ENCODE results near the gene COL27A1. TPM values are rescaled to one million over a fixed set of nuclear protein-coding genes. Genes with fewer than 3 reads are reported as not detected.

The COL27A1 gene
- polyA plus RNA-seq, 1 donor (not counting 4 experiments of a cell fraction or from before 2014, with no cell fraction given): 14.0 TPM

DNA sequence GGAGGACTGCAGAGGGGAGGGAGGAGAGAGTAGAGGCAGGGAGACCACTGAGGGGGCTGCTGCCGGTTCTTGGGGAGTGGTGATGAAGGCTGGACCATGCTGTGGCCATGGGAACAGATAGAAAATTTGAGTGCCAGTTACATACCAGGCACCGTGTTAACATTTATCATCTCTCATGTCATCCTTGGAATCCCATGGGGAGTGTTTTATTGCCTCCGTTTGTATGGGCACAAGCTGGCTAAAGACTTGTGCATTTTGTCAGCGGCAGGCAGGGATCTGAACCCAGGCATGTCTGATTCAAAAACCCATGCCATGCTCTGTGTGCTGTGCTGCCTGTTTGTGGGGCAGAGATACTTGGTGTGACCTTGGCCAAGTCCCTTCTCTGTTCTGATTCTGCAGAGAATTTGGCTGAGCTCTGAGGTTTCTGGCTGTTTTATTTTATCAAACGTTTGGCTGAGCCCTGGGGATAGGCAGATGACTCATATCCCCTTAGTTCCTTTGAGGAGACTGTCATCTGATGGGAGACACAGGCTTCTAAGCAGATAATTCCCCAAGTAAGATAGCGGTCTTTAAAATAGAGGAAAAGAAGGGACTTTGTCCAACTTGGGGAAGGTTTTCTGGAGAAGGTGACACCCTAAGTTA lies 22.2 kb downstream of the COL27A1 start:
- Histone ChIP-seq H3K9ac (ENCODE audit: control insufficient read depth, extremely low read depth, insufficient read depth, low read length) (no peak overlapping the region), H3K4me1 (ENCODE audit: control insufficient read depth, extremely low read depth, insufficient read depth, low read length) (peaks cover 33% of the 10 kb centered on the region), H3K4me3 (ENCODE audit: control insufficient read depth in 2 of 3, extremely low read depth in 1 of 3, insufficient read depth in 2 of 3, low read depth in 1 of 3, low read length in 3 of 3) (no peak overlapping the region), H3K9me1 (ENCODE audit: control insufficient read depth, extremely low read depth, insufficient read depth, low read length) (peaks cover 2% of the 10 kb centered on the region), H3K9me3 (ENCODE audit: control insufficient read depth, low read depth, low read length) (no peaks in the 10 kb centered on the region), H3K36me3 (ENCODE audit: control insufficient read depth in 2 of 2, extremely low read depth in 1 of 2, insufficient read depth in 2 of 2, low read length in 2 of 2) (peaks cover 15 to 22% of the 10 kb centered on the region in 2 experiments), H2AFZ (ENCODE audit: control insufficient read depth, low read length) (no peak overlapping the region), H3K4me2 (ENCODE audit: control insufficient read depth, extremely low read depth, insufficient read depth, low read depth, low read length) (peak overlapping the region; percentile 20), H3K27me3 (ENCODE audit: control insufficient read depth, extremely low read depth, insufficient read depth, low read length) (no peaks in the 10 kb centered on the region), H4K20me1 (ENCODE audit: control insufficient read depth, extremely low read depth, insufficient read depth, low read length) (no peaks in the 10 kb centered on the region), H3K27ac (ENCODE audit: control insufficient read depth, insufficient read depth, low read length) (no peak overlapping the region), H3K79me2 (ENCODE audit: control insufficient read depth, insufficient read depth, low read length) (peaks cover 2% of the 10 kb centered on the region)
- DNase-seq (ENCODE audit: low read depth, low spot score) (no peak), FAIRE-seq (peak; percentile 90)
- no peak for TF ChIP-seq CTCF (optimal IDR thresholded peaks at IDR 0.05 in 1 of 3, IDR thresholded peaks at IDR 0.05 in 1 of 3, conservative IDR thresholded peaks at IDR 0.05 in 1 of 3; ENCODE audit: extremely low read depth in 1 of 3, insufficient read depth in 2 of 3, low read length in 3 of 3)
- no peak for TF ChIP-seq EZH2 (IDR thresholded peaks at IDR 0.05; ENCODE audit: low read length)
- dilution Hi-C loops (cut with MboI; ENCODE audit: extremely low pct_ligation_motif_present, low sequenced_read_pairs): no loop called here

DNA sequence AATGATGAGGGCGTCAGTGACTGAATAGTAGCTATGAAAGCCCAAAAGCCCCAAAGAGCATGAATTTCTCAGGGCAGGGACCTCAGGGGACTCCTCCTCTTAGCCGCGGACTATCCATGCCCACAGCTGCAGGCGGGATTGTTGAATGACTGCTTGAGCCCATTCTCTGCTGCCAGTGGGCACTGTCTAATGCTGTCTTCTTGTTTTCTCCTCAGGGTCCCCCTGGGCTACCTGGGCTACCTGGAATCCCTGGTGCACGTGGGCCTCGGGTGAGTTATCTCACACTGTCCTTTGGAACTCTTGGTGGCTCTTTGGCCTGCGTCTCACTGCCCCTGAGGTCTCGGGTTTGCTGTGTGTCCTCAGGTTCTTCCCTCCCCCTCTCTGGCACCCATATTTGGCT lies 22.7 kb downstream of the COL27A1 start:
- no peaks in the 10 kb centered on the region for H3K9me3 ChIP-seq (ENCODE audit: control insufficient read depth, low read depth, low read length)
- DNase-seq (ENCODE audit: low read depth, low spot score) (no peak), FAIRE-seq (no peak)
- no peaks in the 10 kb centered on the region for H3K27me3 ChIP-seq (ENCODE audit: control insufficient read depth, extremely low read depth, insufficient read depth, low read length)
- peaks cover 27% of the 10 kb centered on the region for H3K4me1 ChIP-seq (ENCODE audit: control insufficient read depth, extremely low read depth, insufficient read depth, low read length)
- H3K9ac ChIP-seq (ENCODE audit: control insufficient read depth, extremely low read depth, insufficient read depth, low read length): no peak overlapping the region
- H3K79me2 ChIP-seq (ENCODE audit: control insufficient read depth, insufficient read depth, low read length): peaks cover 2% of the 10 kb centered on the region
- H3K9me1 ChIP-seq (ENCODE audit: control insufficient read depth, extremely low read depth, insufficient read depth, low read length): peaks cover 2% of the 10 kb centered on the region
- H3K4me2 ChIP-seq (ENCODE audit: control insufficient read depth, extremely low read depth, insufficient read depth, low read depth, low read length): no peak overlapping the region
- H3K4me3 ChIP-seq (ENCODE audit: control insufficient read depth in 2 of 3, extremely low read depth in 1 of 3, insufficient read depth in 2 of 3, low read depth in 1 of 3, low read length in 3 of 3): no peak overlapping the region
- no peaks in the 10 kb centered on the region for H4K20me1 ChIP-seq (ENCODE audit: control insufficient read depth, extremely low read depth, insufficient read depth, low read length)
- peaks cover 19 to 27% of the 10 kb centered on the region in 2 experiments for H3K36me3 ChIP-seq (ENCODE audit: control insufficient read depth in 2 of 2, extremely low read depth in 1 of 2, insufficient read depth in 2 of 2, low read length in 2 of 2)
- TF ChIP-seq CTCF (optimal IDR thresholded peaks at IDR 0.05 in 1 of 3, IDR thresholded peaks at IDR 0.05 in 1 of 3, conservative IDR thresholded peaks at IDR 0.05 in 1 of 3; ENCODE audit: extremely low read depth in 1 of 3, insufficient read depth in 2 of 3, low read length in 3 of 3) (no peak), EZH2 (IDR thresholded peaks at IDR 0.05; ENCODE audit: low read length) (no peak)
- H3K27ac ChIP-seq (ENCODE audit: control insufficient read depth, insufficient read depth, low read length): no peak overlapping the region
- dilution Hi-C loops (cut with MboI; ENCODE audit: extremely low pct_ligation_motif_present, low sequenced_read_pairs): no loop called here
- no peak overlapping the region for H2AFZ ChIP-seq (ENCODE audit: control insufficient read depth, low read length)

All from keratinocyte (primary cell).